Fibroblast of skin of back (primary cell): ENCODE results near the gene GRB10.

Experiments used
- DNase-seq: peaks from one replicate; pipeline ENCODE4 v3.0.0-alpha.2; 2013

The GRB10 gene

GRCh38 chr7:50540785-50541579 is 241.7 kb downstream of the GRB10 start:
- no peak for DNase-seq
